Endothelial cell of umbilical vein (primary cell): ENCODE results near the gene LRRC10B. TPM values are rescaled to one million over a fixed set of nuclear protein-coding genes. Genes with fewer than 3 reads are reported as not detected.

Experiments
- BruUV-seq: library from RNA; stranded (reverse); fragments of 400-500 nt; replicated peaks from 2 replicates; lab custom pipeline; 2021; lab: Mats Ljungman, UMichigan
- CTCF ChIA-PET: fragments of 300-600, 350-600 bp; sonication (Branson Sonifier 250); formaldehyde crosslinking; loops from one replicate; lab custom pipeline; 2021; ENCODE audit warnings: antibody characterized with exemption, inconsistent platforms; lab: Charles Lee
- POLR2A ChIA-PET: fragments of 300-600, 350-600 bp; sonication (Branson Sonifier 250); formaldehyde crosslinking; loops from one replicate; lab custom pipeline; 2021; ENCODE audit warnings: antibody characterized with exemption, inconsistent platforms; lab: Charles Lee
- DNase-seq: peaks from one replicate; pipeline ENCODE4 v3.0.0-alpha.2; 2011; ENCODE audit warnings: low read depth, low spot score
- FAIRE-seq: peaks from 2 replicates; lab custom pipeline; 2011; peaks lifted over from hg19 to GRCh38; lab: Jason Lieb, UNC
- H2AFZ ChIP-seq: 2 replicates; pipeline ENCODE4 v1.6.0; 2012; ENCODE audit warnings: low read depth, low read length, control low read depth, inconsistent platforms
- H3K27ac ChIP-seq: 2 replicates; pipeline ENCODE4 v1.5.1; 2011; ENCODE audit warnings: low read depth, mild to moderate bottlenecking, control low read depth, low read length, moderate library complexity; ENCODE audit not compliant: insufficient read depth
- H3K27me3 ChIP-seq, 2 experiments: 2 replicates each; pipeline versions ENCODE4 v1.6.0 to v1.6.1; 2011; ENCODE audit warnings: low read length in 2 of 2, mixed read lengths in 1 of 2; ENCODE audit not compliant: control insufficient read depth in 2 of 2, insufficient read depth in 2 of 2
- H3K36me3 ChIP-seq, 2 experiments: 2 replicates in 1 of 2; 3 replicates in 1 of 2; pipeline ENCODE4 v1.5.1; 2011; ENCODE audit warnings: low read length in 2 of 2, mild to moderate bottlenecking in 1 of 2, moderate library complexity in 1 of 2; ENCODE audit not compliant: control insufficient read depth in 2 of 2, insufficient read depth in 2 of 2; ENCODE audit errors: extremely low read depth in 1 of 2
- H3K4me1 ChIP-seq: 3 replicates; pipeline ENCODE4 v1.5.1; 2011; ENCODE audit warnings: mild to moderate bottlenecking, low read length; ENCODE audit not compliant: control insufficient read depth, insufficient read depth; ENCODE audit errors: extremely low read depth
- H3K4me2 ChIP-seq: 2 replicates; pipeline ENCODE4 v1.6.1; 2011; ENCODE audit warnings: low read length, control low read depth, mixed read lengths; ENCODE audit not compliant: insufficient read depth
- H3K4me3 ChIP-seq, 3 experiments: fragments of 200-600 bp in 1 of 3; sonication (generic), shearing (Covaris generic) in 1 of 3; replicated peaks in 1 of 3; 2 replicates each; pipeline ENCODE4 v1.5.1; 2011 to 2016; ENCODE audit warnings: control low read depth in 3 of 3, low read length in 3 of 3, mild to moderate bottlenecking in 2 of 3, inconsistent platforms in 1 of 3, low read depth in 1 of 3, moderate library complexity in 1 of 3; ENCODE audit not compliant: insufficient read depth in 1 of 3
- H3K79me2 ChIP-seq: 2 replicates; pipeline ENCODE4 v1.6.0; 2012; ENCODE audit warnings: low read length, inconsistent platforms; ENCODE audit not compliant: control insufficient read depth, insufficient read depth
- H3K9ac ChIP-seq: replicated peaks from 2 replicates; pipeline ENCODE3; 2011; ENCODE audit warnings: low read length, control low read depth; ENCODE audit not compliant: insufficient read depth; ENCODE audit errors: extremely low read depth
- H3K9me1 ChIP-seq: replicated peaks from 3 replicates; pipeline ENCODE4 v1.6.0; 2011; ENCODE audit warnings: mild to moderate bottlenecking, low read length; ENCODE audit not compliant: control insufficient read depth, insufficient read depth; ENCODE audit errors: extremely low read depth
- H3K9me3 ChIP-seq: replicated peaks from 2 replicates; pipeline ENCODE4 v1.5.1; 2012; ENCODE audit warnings: low read length, inconsistent platforms; ENCODE audit not compliant: control insufficient read depth, insufficient read depth
- H4K20me1 ChIP-seq: replicated peaks from 2 replicates; pipeline ENCODE3; 2011; ENCODE audit warnings: mild to moderate bottlenecking, low read length; ENCODE audit not compliant: control insufficient read depth, insufficient read depth; ENCODE audit errors: extremely low read depth
- CTCF ChIP-seq, 2 donors: IDR thresholded peaks; 1 replicate in 1 of 2; 2 replicates in 1 of 2; pipeline ENCODE4 v1.5.1; 2011; ENCODE audit warnings: low read length in 2 of 2, mild to moderate bottlenecking in 2 of 2, moderate library complexity in 2 of 2, control low read depth in 1 of 2, inconsistent platforms in 1 of 2, low read depth in 1 of 2; ENCODE audit not compliant: insufficient read depth in 1 of 2; ENCODE audit errors: extremely low read depth in 1 of 2
- EZH2 ChIP-seq: IDR thresholded peaks from 2 replicates; pipeline ENCODE4 v1.6.1; 2012; ENCODE audit warnings: borderline replicate concordance, low read depth, mild to moderate bottlenecking, moderate library complexity, low read length, inconsistent platforms; ENCODE audit not compliant: severe bottlenecking
- FOS ChIP-seq: IDR thresholded peaks from 2 replicates; pipeline ENCODE4 v1.6.1; 2011; ENCODE audit warnings: mild to moderate bottlenecking, low read length, moderate library complexity, borderline replicate concordance; ENCODE audit not compliant: insufficient read depth
- GATA2 ChIP-seq: IDR thresholded peaks from 2 replicates; pipeline ENCODE4 v1.7.0; 2011; ENCODE audit warnings: low read depth, mild to moderate bottlenecking, moderate library complexity, mixed read lengths, low read length; ENCODE audit not compliant: insufficient read length, insufficient read depth
- JUN ChIP-seq: IDR thresholded peaks from 2 replicates; pipeline ENCODE4 v1.6.1; 2011; ENCODE audit warnings: borderline replicate concordance, low read depth; ENCODE audit not compliant: insufficient read length, insufficient read depth
- MAX ChIP-seq: IDR thresholded peaks from 2 replicates; pipeline ENCODE4 v1.6.1; 2011; ENCODE audit not compliant: insufficient read depth, insufficient read length
- MYC ChIP-seq: IDR thresholded peaks from one replicate; pipeline ENCODE4 v1.6.1; 2011; ENCODE audit warnings: mild to moderate bottlenecking, low read depth, low read length
- POLR2A ChIP-seq: IDR thresholded peaks from 2 replicates; pipeline ENCODE4 v1.6.1; 2012; ENCODE audit warnings: low read depth, mild to moderate bottlenecking, control low read depth, low read length
- POLR2AphosphoS5 ChIP-seq: IDR thresholded peaks from 2 replicates; pipeline ENCODE4 v1.6.1; 2012; ENCODE audit warnings: low read depth, mild to moderate bottlenecking, control low read depth, low read length, moderate library complexity; ENCODE audit not compliant: insufficient read depth
- dilution Hi-C: fragments of 300-500 bp; cut with MboI; formaldehyde crosslinking; loops from one replicate; pipeline ENCODE4 v1.15.0; 2019; ENCODE audit warnings: low sequenced_read_pairs; ENCODE audit not compliant: extremely low pct_ligation_motif_present
- intact Hi-C: fragments of 100-400 bp; cut with micrococcal nuclease; formaldehyde crosslinking; loops from one replicate; pipeline ENCODE4 v1.10.0; 2022
- polyA plus RNA-seq, 4 experiments: library from polyadenylated mRNA; depleted of rRNA in 3 of 4; stranded (reverse) in 3 of 4; unstranded in 1 of 4; fragments of >200 nt; gene quantifications; 2 replicates each; pipeline versions ENCODE4 v1.2.1 to v1.2.3, GENCODE V29; 2011 to 2012; ENCODE audit warnings: missing spikeins in 1 of 4
- total RNA-seq: library from RNA; stranded (reverse); gene quantifications from 2 replicates; pipeline ENCODE4 v1.2.3, GENCODE V29; 2021

Gene LRRC10B
- total and polyA plus RNA-seq, 2 donors (not counting 3 experiments of a cell fraction or from before 2014, with no cell fraction given) = not detected

- no peaks in the 10 kb centered on the region for H3K4me1 ChIP-seq
- no peaks in the 10 kb centered on the region for H3K36me3 ChIP-seq
- no peak for TF ChIP-seq POLR2AphosphoS5
- TF ChIP-seq EZH2 = no peak
- TF ChIP-seq CTCF (IDR thresholded peaks at IDR 0.05; ENCODE audit: extremely low read depth in 1 of 2, insufficient read depth in 1 of 2, low read depth in 1 of 2, low read length in 2 of 2) = no peak
- no peak for TF ChIP-seq POLR2A
- TF ChIP-seq MAX = no peak
- no peak for TF ChIP-seq MYC
- TF ChIP-seq JUN = no peak
- TF ChIP-seq FOS = no peak
- no peak for TF ChIP-seq GATA2
- no peak overlapping the region for H3K9ac ChIP-seq
- no peaks in the 10 kb centered on the region for H4K20me1 ChIP-seq
- intact Hi-C loops (no loop called here), dilution Hi-C loops (no loop called here)
- FAIRE-seq = no peak
- H3K9me1 ChIP-seq = no peaks in the 10 kb centered on the region
- H3K9me3 ChIP-seq = no peaks in the 10 kb centered on the region
- no peaks in the 10 kb centered on the region for H3K79me2 ChIP-seq
- no peak for DNase-seq
- CTCF ChIA-PET = interaction anchor here (9.0 kb wide), 1 partner anchor 64 kb away, joined by 229 read pairs; no protein-coding TSS in a partner anchor
- H3K27ac ChIP-seq = no peak overlapping the region
- H3K4me3 ChIP-seq = no peak overlapping the region
- BruUV-seq = no TSS peak
- H3K27me3 ChIP-seq = peaks cover 29 to 41% of the 10 kb centered on the region in 2 experiments
- POLR2A ChIA-PET = no interaction called here
- no peak overlapping the region for H3K4me2 ChIP-seq
- no peak overlapping the region for H2AFZ ChIP-seq
Measured at GRCh38 chr11:61510974-61511373, 2.4 kb downstream of the LRRC10B start.
